ENCODE results near the gene FHOD3. TPM values are rescaled to one million over a fixed set of nuclear protein-coding genes. Genes with fewer than 3 reads are reported as not detected.

FHOD3 gene
- total and polyA plus RNA-seq, 10 donors = 1.2 to 2.7 (median 1.9) TPM

- Histone ChIP-seq H3K4me3 (no peak overlapping the region), H3K36me3 (no peaks in the 10 kb centered on the region), H3K27ac (no peak overlapping the region), H3K4me1 (no peaks in the 10 kb centered on the region), H3K27me3 (replicated peaks in 1 of 7) (peaks cover 0 to 13% (median 0%) of the 10 kb centered on the region in 7 donors), H3K9me3 (no peaks in the 10 kb centered on the region)
- intact Hi-C loops (cut with DNase I; ENCODE audit: low total_unique reads) = no loop called here
- 83 to 95% (median 91%) methylated on average over 10 of the region's 10 CpGs for WGBS, 5 donors
- TF ChIP-seq CTCF (IDR thresholded peaks at IDR 0.05 in 8 of 11, conservative IDR thresholded peaks at IDR 0.05 in 3 of 11) (no peak), POLR2AphosphoS5 (IDR thresholded peaks at IDR 0.05) (no peak), POLR2A (IDR thresholded peaks at IDR 0.05) (no peak)
- DNase-seq = no peak
Measured at GRCh38 chr18:36702401-36703013, 405.0 kb downstream of the FHOD3 start.

GRCh38 chr18:36704156-36704555, 406.6 kb downstream of the FHOD3 start:
- no peak overlapping the region for H3K27ac ChIP-seq
- intact Hi-C loops (cut with DNase I; ENCODE audit: low total_unique reads) = no loop called here

GRCh38 chr18:36706134-36706881, 408.8 kb downstream of the FHOD3 start:
- Histone ChIP-seq H3K27me3 (replicated peaks in 1 of 7) (peaks cover 0 to 16% (median 0%) of the 10 kb centered on the region in 7 donors), H3K4me1 (no peaks in the 10 kb centered on the region), H3K9me3 (no peaks in the 10 kb centered on the region), H3K36me3 (no peaks in the 10 kb centered on the region), H3K27ac (no peak overlapping the region), H3K4me3 (no peak overlapping the region)
- no peak for DNase-seq
- TF ChIP-seq CTCF (IDR thresholded peaks at IDR 0.05 in 8 of 11, conservative IDR thresholded peaks at IDR 0.05 in 3 of 11) (no peak), POLR2AphosphoS5 (IDR thresholded peaks at IDR 0.05) (no peak), POLR2A (IDR thresholded peaks at IDR 0.05) (no peak)
- WGBS, 5 donors = 79 to 87% (median 83%) methylated on average over 6 to 8 of the region's 8 CpGs
- intact Hi-C loops (cut with DNase I; ENCODE audit: low total_unique reads) = no loop called here

More at GRCh38 chr18:36704156-36704555, 406.6 kb downstream of the FHOD3 start:
- H3K4me3 ChIP-seq = no peak overlapping the region
- H3K4me1 ChIP-seq = no peaks in the 10 kb centered on the region
- no peaks in the 10 kb centered on the region for H3K36me3 ChIP-seq
- TF ChIP-seq POLR2A (IDR thresholded peaks at IDR 0.05) = no peak
- TF ChIP-seq POLR2AphosphoS5 (IDR thresholded peaks at IDR 0.05) = no peak
- TF ChIP-seq CTCF (IDR thresholded peaks at IDR 0.05 in 8 of 11, conservative IDR thresholded peaks at IDR 0.05 in 3 of 11) = no peak
- no peaks in the 10 kb centered on the region for H3K9me3 ChIP-seq
- peaks cover 0 to 16% (median 0%) of the 10 kb centered on the region in 7 donors for H3K27me3 ChIP-seq (replicated peaks in 1 of 7)
- DNase-seq = no peak
- WGBS, 5 donors = 83 to 91% (median 87%) methylated on average over 5 to 6 of the region's 6 CpGs

- 67 to 83% (median 79%) methylated on average over 4 of the region's 4 CpGs for WGBS, 5 donors
- Histone ChIP-seq H3K4me3 (no peak overlapping the region), H3K9me3 (no peaks in the 10 kb centered on the region), H3K36me3 (no peaks in the 10 kb centered on the region), H3K27ac (no peak overlapping the region), H3K27me3 (replicated peaks in 1 of 7) (peaks cover 0 to 16% (median 0%) of the 10 kb centered on the region in 7 donors), H3K4me1 (no peaks in the 10 kb centered on the region)
- TF ChIP-seq CTCF (IDR thresholded peaks at IDR 0.05 in 8 of 11, conservative IDR thresholded peaks at IDR 0.05 in 3 of 11) = no peak
- TF ChIP-seq POLR2AphosphoS5 (IDR thresholded peaks at IDR 0.05) = no peak
- no peak for TF ChIP-seq POLR2A (IDR thresholded peaks at IDR 0.05)
- DNase-seq = no peak
- intact Hi-C loops (cut with DNase I; ENCODE audit: low total_unique reads) = no loop called here
Measured at GRCh38 chr18:36708366-36708765, 410.9 kb downstream of the FHOD3 start.

Measured in spleen (tissue), 11 donors.